Fibroblast of the conjunctiva (primary cell): ENCODE measurements around the gene IL4I1.

Experiments
- DNase-seq: peaks from one replicate; pipeline ENCODE4 v3.0.0-alpha.2; 2010; ENCODE audit warnings: low read depth

IL4I1 gene

DNA sequence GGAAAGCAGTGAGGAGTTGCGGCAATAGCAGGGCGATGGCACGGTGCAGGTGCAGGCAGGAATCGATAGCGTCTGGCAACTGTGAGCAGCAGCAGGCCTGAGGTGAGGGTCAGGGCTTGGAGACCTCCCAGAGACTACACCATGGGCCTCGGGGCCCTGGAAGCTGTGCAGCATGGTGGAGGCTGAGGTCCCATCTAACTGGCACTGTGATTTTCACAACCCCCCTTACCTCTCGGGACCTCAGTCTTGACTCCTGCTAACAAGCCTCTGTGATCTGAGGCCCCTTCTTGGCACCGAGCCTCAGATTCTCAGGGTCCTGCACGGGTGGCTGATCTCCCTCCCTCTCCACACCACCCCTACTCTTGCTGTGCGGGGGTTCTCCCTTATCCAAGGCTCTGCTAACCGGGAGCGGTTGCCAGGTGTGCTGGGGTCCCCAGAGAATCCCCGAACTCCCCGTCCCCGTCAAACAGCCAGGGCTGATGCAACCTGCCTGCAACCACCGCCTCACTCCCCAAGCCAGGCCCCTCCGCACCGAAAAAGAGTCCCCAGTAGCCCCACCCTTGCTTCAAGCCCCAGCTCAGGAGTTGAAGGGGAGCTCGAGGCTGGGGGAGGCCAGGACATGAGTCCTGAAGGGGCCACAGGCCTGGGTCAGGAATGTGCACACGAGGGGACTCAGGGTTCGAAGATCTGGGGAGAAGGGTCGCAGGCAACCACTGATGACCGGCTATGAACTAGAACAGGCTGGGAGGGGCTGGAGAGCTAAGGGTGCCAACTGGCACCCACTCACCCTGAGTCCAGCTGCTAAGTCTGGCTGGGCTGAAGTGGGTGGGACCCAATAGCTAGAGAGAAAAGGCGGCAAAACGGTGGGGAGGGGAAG is 27.6 kb upstream of the IL4I1 start:
- DNase-seq = no peak

DNA sequence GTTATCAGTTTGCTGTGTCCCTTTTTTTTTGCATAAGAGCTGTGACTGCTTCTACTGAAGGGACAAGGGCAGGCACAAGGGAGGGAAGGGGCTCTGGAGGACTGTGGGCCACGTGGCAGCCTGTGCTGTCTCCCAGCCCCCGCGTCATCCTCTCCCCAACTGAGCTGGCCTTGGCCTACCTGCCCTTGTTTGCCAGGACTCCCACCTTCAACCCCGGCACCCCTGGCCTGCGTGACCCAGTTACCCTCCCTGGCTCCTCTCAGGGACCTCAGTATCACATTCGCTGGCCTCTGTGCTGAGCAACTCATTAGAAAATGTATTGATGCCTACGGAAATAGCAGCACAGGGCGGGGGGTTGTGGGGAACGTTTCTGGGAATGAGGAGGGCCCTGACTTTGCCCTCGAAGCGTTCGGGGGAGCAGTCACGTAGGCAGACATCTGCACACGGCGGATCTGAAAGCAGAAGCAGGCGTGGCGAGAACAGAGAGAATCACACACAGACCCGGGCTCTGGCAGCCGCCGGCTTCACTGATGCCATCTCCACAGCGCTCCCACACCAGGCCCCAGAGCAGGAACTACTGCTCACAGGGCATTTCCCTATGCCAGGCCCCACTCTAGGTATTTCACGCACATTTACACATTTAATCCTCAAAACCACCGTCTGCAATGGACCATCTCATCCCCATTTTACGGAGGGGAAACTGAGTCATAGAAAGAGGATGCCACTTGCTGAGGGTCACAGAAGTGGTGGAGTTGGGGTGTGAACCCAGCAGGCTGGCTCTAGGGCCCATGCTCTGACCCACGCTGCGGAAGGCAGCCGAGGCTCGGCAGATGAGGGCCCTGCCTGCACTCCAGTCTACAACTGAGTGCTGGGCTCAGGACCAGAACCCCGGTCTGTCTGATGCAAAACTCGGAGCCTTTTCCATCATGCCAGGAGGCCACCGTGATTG is 26.6 kb upstream of the IL4I1 start:
- DNase-seq = no peak

DNA sequence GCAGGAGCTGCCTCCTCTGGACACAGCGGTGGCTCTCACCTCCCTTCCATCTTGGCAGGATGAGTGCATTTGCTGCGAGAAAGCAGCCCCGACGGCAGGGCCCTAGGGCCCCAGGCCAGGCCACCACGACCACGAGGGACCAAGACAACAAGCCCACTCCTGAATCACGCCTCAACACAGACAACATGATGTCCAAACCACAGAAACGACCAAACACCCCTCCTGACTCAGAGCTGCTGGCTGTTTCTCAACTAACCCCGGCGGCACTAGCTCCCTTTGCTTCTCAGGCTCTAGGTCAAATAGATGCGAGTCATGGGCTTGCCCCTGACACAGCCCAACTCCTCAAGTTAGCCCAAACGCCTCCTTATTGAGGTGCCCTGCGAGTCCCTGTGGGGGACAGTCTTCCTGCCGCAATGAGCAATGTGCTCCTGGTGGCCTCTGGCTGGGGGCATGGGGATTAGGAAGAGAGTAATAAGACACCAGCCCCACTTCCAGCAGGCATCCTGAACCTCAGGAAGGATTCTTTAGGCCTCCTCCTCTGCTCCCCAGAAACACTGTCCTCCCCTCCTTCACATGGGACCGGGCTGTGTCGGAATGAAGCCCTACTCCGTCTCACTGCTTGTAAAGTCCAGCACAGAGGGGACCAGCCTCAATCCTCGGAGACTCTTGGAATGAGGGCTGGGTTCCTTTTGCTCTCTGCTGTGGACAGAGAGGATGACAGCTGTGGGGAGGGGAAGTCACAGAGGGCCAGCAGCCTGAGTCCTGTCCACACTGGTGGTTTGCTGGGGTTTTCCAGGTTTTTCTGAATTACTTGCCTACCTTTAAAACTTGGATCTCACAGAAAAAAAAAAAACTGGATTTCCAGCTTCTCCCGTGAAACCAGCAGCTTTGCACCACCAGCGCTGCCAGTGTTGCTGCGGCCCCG is 25.4 kb upstream of the IL4I1 start:
- no peak for DNase-seq

DNA sequence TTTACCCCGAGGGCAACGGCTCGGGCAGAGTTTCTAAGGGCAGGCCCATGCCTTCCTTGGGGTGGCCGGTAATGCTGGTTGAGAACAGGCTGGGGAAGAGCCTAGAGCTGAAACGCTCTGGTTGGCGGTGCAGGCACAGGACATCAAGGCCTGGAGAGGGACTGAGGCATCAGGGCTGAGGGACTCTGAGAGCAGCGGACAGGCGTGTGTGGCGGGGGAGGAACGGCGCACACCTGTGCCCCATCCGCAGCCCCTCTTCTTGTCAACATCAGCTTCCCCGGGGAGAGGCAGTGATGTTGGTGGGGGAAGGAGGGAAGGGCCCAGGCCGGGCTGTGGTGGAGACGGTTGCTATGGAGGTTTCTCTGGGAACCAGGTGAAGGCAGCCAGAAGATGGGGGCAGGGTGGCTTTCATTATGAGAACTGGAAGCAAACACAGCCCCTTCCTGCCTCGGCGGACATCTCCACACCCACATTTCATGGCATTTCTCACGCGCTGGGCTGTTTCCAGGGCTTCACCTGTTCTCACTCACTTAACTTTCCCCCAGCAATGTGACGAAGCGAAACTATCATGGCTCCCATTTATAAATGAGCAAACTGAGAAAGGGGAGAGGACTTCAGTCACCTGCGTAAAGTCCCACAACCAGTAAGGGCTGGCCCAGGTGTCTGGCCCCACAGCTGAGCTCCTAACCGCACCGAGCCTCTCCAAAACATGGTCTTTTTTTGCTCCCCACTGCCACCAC is 24.1 kb upstream of the IL4I1 start:
- no peak for DNase-seq

DNA sequence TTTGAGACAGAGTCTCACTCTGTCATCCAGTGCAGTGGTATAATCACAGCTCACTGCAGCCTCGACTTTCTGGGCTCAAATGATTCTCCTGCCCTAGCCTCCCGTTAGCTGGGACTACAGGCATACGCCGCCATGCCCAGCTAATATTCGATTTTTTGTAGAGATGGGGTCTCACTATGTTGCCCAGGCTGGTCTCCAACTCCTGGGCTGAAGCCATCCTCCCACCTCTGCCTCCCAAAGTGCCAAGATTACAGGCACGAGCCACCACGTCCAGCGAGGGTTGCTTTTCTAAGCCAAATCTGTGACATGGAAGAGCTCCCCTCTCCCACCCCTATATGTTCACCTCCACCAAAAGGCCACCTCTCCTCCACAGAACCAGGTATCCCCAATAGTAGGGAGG is 21.4 kb upstream of the IL4I1 start:
- no peak for DNase-seq

DNA sequence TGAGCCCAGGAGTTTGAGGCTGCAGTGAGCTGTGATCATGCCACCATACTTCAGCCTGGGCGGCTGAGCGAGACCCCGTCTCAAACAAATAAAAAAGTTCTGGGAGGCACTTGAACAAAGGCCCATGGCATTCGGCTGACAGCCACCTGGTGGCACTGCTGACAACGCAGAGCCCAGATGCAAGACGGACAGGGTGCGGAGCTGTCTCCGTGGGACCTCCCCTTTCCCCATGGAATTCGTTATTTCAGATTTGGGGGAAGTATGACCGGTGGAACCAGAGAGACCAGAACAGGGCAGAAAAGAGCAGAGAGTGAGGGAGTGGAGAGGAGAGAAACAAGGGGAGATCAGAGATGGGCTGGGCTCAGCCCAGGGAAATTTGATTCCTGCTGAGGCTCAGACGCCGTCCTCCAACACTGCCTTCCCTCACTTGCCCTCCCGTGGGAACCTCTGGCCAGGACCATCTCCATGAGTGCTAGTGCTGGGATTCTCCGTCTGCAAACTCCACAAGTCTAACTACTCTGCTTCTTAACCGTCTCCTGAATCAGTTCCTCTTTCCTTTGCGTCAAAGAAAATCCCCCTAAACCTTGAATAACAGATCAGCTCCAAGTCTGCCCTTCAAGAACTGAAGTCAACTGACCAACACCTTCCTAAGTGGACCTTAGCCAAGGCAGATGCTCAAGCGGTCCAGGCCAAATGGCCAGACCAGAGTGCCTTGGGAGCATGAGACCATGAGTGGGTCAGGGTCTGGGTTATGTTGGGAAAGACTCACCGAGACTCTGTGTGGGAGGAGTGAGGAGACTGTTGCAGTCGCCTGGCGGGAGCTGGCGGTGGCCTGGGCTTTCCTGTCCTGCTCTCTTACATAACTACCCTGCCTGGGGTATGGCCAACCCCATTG is 20.4 kb upstream of the IL4I1 start:
- no peak for DNase-seq

DNA sequence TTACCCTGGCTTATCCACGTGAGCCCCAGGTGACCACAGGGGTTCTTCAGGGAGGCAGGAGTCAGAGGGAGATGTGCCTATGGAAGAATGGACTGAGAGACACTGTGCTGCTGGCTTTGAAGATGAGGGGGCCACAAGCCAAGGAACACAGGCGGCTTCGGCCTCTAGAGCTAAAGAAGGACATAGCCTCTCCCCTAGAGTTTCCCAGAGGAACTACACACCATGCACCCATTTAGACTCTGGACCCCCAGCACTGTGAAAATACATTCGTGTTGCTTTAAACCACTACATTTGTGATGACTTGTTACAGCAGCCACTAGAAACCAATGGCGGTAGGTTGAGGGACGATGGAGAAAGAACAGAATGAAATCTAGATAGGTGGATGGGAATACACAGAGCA is 18.6 kb upstream of the IL4I1 start:
- DNase-seq = no peak

DNA sequence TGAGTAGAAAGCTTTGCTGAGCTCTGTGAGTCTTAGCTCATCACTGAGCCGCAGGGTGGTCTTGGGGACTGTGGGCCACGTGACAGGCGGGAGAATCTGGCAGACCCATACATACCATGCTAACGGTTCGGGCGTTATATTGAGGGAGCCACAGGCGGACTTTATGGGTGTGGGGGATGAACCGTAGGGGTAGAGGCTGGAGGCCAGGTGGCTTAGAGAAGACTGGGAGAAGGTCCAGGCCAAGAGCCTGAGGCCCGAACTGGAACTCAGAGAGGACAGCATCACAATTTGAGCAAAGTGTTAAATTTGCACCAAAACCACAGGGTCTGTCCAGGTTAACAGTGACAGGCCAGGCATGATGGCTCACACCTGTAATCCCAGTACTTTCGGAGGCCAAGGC is 17.0 kb upstream of the IL4I1 start:
- DNase-seq = no peak

DNA sequence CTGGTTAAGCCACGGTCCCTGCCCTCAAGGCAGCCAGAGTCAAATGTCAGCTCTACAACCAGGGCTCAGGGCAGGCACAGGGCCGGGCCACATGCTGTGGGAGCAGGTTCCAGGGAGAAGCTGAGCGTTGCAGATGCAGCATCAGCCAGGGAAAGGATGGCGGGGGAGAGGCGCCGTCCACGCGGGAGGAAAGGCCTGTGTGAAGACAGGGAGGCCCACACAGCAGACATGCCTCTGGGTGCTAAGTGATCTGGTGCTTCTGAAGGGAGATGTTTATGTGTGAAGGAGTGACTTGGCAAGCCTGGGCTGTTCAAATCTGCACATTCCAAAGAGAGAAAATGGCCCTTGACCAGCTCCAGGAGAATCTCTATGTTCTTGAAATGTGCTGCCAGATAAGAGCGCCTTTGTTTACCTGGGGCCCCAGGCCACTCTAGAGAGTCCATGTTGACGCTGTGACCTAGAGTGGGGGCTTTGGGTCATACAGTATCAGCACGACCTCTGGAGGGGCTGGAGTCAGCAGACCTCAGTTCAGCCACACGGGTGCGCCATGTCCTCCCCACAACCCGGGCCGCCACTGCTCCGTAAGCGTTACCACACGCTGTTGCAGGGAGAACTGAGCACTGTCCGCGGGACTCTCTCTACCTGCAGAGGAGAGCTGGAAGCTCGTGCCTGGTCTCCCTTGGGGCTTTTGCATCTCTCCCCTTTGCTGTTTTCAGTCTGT is 16.4 kb upstream of the IL4I1 start:
- no peak for DNase-seq

DNA sequence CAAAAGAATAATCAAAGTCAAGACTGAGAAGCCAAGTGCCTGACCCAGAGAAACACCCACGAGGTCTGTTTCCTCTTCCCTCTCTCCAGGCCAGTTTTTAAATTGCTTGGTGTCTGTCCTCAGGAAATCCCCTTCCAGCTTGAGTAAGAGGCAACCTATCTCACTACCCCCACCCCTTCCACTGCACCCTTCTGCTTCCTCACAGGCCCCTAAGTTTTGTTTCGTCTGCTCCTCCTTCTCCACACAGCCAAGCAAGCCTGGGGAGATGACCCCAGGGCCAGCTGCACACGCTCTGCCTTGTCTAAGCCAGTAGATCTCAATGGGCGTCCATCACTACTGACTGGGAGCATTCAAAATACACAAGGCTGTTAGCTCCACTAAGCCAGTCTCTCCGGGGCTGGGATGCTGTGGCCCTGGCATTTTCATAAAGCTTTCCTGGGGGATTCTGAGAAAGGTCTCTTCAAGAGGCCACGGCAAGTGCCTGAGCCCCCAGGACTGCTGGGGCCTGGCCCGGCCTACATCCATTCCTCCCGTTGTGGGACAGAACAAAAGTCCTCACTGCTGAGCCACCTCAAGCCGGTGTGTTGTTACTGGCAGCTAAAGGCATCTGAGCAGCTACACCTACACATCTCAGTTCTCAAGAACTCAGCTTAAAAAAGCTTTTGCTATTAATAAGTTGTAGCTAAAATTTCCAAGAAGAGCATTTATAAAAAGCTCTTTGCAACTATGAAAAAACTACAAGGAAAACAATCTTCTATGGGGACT is 14.9 kb upstream of the IL4I1 start:
- no peak for DNase-seq

DNA sequence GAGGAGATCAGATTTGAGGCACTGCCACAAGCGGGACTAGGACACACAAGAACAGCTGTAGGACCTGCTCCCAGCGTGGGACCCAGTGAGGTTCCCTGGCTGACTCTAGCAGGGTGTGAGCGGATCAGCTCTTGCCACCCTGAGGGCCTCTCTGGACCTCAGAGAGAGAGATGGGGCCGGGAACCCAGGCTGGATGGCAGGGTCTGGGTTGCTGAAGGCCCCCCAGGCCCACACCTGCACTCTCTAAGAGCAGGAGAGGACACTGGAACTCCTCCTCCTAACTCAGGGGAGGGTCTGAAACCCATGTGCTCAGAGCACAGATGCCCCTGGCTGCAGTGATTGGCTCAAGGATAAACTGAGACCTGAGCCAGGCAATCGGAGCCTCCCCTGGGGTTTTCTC is 13.5 kb upstream of the IL4I1 start:
- DNase-seq = no peak

DNA sequence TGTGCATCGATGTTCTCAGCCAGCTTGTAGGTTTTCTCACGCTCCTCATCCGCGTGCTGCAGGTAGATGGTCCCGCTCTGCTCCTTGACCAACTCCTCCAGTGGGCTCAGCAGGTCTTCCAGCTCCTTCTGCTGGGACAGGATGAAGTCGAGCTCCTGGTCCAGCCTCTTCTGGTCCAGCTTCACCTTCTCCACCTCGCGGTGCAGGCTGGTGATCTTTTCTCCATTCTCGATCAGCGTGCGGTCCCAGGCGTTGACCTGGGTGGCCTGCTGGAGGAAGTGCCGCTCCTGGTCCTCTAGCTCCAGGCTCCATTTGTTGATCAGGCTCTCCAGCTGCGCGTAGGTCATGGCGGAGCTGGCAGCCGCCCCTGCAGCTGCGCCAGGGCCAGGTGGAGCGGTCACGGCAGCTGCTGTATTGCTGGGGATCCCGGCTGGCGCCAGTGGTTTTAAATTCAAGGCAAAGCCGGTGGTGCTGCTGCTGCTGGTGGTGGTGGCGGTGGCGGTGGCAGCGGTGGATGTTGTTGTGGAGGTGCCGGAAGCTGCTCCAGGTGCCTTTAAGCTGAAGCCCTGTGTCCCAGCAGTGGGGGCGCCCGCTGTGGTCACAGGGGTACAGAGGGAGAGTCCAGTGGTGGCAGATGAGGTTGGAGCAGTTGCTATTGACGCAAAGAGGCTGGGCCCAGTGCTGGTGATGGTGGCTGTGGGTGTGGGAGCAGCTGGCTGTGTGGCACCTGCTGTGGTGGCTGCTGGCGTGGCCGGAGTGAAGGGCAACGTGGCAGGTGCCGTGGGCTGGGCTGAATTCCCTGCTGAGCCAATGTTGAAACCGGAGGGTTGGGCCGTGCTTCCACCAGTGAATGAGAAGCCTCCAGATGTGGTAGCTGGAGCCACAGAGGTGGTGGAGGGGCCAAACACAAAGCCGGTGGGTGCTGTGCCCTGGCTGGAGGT is 12.1 kb upstream of the IL4I1 start:
- DNase-seq = no peak

DNA sequence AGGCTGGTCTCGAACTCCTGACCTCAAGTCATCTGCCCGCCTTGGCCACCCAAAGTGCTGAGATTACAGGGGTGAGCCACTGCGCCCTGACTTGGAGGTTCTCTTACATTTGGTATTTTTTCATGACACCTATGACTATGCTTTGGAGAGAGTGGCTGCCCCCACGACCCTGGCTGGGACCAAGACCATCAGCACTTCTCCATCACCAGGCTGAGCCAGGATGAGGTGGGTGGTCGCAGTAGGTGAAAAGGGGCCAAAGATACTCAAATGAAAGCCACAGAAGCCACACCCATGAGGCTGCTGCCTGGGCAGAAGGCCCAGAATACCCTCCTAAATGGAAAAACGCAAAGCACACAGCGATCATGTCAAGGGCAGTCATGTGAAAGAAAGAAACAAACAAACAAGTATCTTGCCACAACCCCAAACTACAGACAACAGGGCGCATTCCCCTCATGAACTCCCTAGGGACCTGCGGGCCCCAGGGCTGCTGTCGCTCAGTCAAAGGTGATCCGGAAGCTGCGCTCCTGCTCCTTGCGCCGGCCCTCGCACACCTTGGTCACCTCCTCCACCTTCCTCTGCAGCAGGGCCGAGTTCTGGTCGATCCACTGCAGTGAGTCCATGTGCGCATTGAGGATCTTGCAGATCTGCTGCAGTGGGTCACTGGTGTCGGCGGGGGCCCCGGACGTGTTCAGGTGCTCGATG is 11.2 kb upstream of the IL4I1 start:
- no peak for DNase-seq

DNA sequence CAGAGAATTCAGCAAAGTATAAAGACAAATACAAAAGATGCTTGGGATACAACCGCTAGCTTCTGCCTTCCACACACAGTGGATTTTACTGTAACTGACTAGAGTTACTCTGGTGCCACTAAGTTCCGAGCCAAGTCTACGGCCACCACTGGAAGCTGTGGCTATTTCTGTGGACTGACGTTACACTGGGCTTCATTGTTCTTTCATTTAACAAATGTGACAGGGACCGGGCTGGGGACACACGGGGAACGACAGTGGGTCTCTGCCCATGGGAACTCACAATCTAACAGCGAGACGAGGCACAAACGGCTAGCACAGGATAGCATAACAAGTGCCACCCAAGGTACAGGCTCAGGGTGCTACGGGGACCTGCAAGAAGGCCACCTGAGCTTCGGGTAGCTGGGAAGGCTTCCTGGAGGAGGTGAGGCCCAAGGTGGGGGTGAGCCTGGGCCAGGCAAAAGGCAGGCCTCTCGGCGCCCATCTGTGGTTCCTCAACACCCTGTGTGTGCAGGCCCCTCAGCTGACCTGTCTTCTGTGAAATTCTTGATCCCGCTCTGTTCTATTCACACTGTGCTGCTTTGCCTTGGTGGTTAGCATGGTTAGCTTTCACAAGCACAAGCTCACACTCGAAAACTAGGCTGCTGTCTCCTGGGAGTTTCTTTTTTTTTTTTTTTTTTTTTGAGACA is 10.3 kb upstream of the IL4I1 start:
- DNase-seq = no peak

DNA sequence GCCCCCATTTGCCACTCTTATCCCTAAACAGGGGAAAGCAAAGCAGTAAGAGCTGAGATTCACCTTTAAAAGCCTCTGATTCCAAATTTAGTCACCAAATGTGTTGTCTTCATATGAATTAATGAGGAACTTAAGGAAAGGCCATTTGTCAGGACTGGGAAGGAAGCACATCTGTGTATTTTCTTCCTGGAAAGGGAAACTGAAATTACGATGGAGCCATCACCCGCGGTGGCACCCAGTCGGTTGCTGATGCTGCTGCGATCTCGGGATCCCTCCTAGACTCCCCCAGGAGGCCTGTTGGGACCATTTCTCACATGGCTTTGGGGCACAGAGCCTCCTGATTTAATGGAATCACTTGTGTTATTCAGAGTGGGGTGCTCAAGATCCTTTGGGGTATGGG is 7.4 kb upstream of the IL4I1 start:
- no peak for DNase-seq

DNA sequence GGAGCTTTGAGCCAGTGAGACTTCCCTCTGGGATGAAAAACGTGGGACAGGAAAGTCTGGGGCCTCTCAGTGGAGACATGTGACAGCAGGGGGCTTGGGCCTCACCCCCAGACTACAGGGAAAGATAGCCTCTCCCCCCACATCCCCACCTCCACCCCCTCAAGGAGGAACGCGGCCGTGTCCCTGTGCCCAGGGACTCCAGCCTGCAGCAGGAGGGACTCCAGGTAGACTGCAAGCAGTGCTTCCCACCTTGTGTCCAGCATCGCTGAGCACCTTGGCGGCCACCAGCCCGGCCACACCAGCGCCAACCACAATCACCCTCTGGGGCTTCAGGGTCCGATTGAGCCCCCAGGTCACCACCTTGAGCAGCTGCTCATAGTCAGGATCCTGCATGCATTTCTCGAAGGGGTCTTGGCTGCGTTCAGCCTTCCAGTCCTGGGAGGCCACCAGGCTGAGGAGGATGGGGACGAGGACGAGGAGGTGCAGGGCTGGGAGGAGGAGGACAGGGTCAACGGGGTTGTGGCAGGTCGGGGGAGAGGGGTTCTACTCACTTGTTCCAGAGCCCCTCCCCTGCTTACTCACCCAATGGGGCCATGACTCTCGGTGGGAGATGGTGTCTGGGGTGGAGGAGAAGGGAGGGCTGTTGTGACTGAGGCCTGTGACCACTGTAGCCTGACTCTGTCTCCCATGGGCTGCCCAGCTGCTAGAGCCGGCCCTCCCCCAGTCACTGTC is 955 bp downstream of the IL4I1 start:
- DNase-seq = no peak
